IMR-90 (cell line): ENCODE measurements around the gene GRK5.

Experiments used
- BHLHE40 ChIP-seq: fragments of 150-350 bp; IDR thresholded peaks from 2 replicates; pipeline ENCODE4 v1.6.1; 2016; ENCODE audit warnings: mild to moderate bottlenecking, low read depth, low read length
- CTCF ChIP-seq: conservative IDR thresholded peaks from 2 replicates; pipeline ENCODE4 v1.5.1; 2012; ENCODE audit warnings: mild to moderate bottlenecking, low read depth, low read length, improper control_type of control experiment
- MXI1 ChIP-seq: IDR thresholded peaks from 2 replicates; pipeline ENCODE4 v1.6.1; 2012; ENCODE audit warnings: low read depth, mild to moderate bottlenecking, low read length, moderate library complexity, borderline replicate concordance
- POLR2A ChIP-seq: IDR thresholded peaks from 2 replicates; pipeline ENCODE4 v1.6.1; 2012; ENCODE audit warnings: mild to moderate bottlenecking, low read depth, low read length
- RAD21 ChIP-seq: IDR thresholded peaks from 2 replicates; pipeline ENCODE4 v1.6.1; 2012; ENCODE audit warnings: low read length, improper control_type of control experiment
- RFX5 ChIP-seq: IDR thresholded peaks from 2 replicates; pipeline ENCODE4 v1.8.0; 2012; ENCODE audit warnings: low read depth, mild to moderate bottlenecking, low read length, moderate library complexity
- SMC3 ChIP-seq: fragments of 150-350 bp; IDR thresholded peaks from 2 replicates; pipeline ENCODE4 v1.6.1; 2016; ENCODE audit warnings: low read depth, mild to moderate bottlenecking, antibody characterized with exemption, low read length, moderate library complexity

GRCh38 chr10:119438717-119439116, 231.3 kb downstream of the GRK5 start:
- TF ChIP-seq MXI1 (no peak), CTCF (no peak), BHLHE40 (no peak), SMC3 (no peak), POLR2A (no peak), RFX5 (no peak), RAD21 (no peak)
